ENCODE data around the gene URGCP. TPM values are rescaled to one million over a fixed set of nuclear protein-coding genes. Genes with fewer than 3 reads are reported as not detected.
"Not testable (repeated sequence)": the region's sequence is repeated elsewhere in the genome, so short reads cannot be mapped to it uniquely, and the experiment has no call there.

The URGCP gene
- total and polyA plus RNA-seq, 8 donors = 12.1 to 27.5 (median 17.6) TPM

GRCh38 chr7:43905209-43905946 lies 1.0 kb downstream of the URGCP start:
- no peaks in the 10 kb centered on the region for H3K9me3 ChIP-seq
- H3K27ac ChIP-seq = peak overlapping the region; percentile 48 to 83 (median 72)
- H3K36me3 ChIP-seq = no peaks in the 10 kb centered on the region
- peak overlapping the region; percentile 49 to 78 (median 70) for H3K4me3 ChIP-seq
- ATAC-seq = peak; percentile 41 to 73 (median 62)
- WGBS, 2 donors = 19 to 25% methylated on average over 8 of the region's 8 CpGs
- no peak for FAIRE-seq
- H3K27me3 ChIP-seq = no peaks in the 10 kb centered on the region
- peaks cover 0 to 14% (median 11%) of the 10 kb centered on the region in 3 donors for H3K4me1 ChIP-seq
- TF ChIP-seq CTCF (IDR thresholded peaks at IDR 0.05) = no peak
- DNase-seq = peak in 4 of 6 donors; percentile 29 to 37 (median 33)
- intact Hi-C loops (cut with DNase I) = no loop called here

GRCh38 chr7:43904533-43905208 lies 1.7 kb downstream of the URGCP start:
- intact Hi-C loops (cut with DNase I) = no loop called here
- no peak for TF ChIP-seq CTCF (IDR thresholded peaks at IDR 0.05)
- H3K4me3 ChIP-seq = peak overlapping the region in 2 of 4 donors; percentile 72 to 78
- H3K27ac ChIP-seq = peak overlapping the region in 1 of 4 donors; percentile 83
- H3K4me1 ChIP-seq = peaks cover 0 to 14% (median 11%) of the 10 kb centered on the region in 3 donors
- no peaks in the 10 kb centered on the region for H3K9me3 ChIP-seq
- ATAC-seq (no peak), DNase-seq (no peak), FAIRE-seq (no peak)
- no peaks in the 10 kb centered on the region for H3K27me3 ChIP-seq
- H3K36me3 ChIP-seq = no peaks in the 10 kb centered on the region
- WGBS, 2 donors = 82 to 85% methylated on average over 5 of the region's 5 CpGs

- no peak for TF ChIP-seq CTCF (IDR thresholded peaks at IDR 0.05)
- FAIRE-seq = no peak
- no peak for DNase-seq
- H3K9me3 ChIP-seq = no peaks in the 10 kb centered on the region
- H3K4me3 ChIP-seq = no peak overlapping the region
- 89 to 95% methylated on average over 5 of the region's 5 CpGs for WGBS, 2 donors
- no peak for ATAC-seq
- intact Hi-C loops (cut with DNase I) = no loop called here
- no peaks in the 10 kb centered on the region for H3K27me3 ChIP-seq
- peaks cover 0 to 14% (median 11%) of the 10 kb centered on the region in 3 donors for H3K4me1 ChIP-seq
- no peak overlapping the region for H3K27ac ChIP-seq
- H3K36me3 ChIP-seq = no peaks in the 10 kb centered on the region
Measured at GRCh38 chr7:43902542-43903054, 3.8 kb downstream of the URGCP start.

GRCh38 chr7:43898571-43898970 lies 7.8 kb downstream of the URGCP start:
- FAIRE-seq; ATAC-seq; H3K36me3 ChIP-seq; H3K27me3 ChIP-seq; H3K4me1 ChIP-seq; intact Hi-C loops (cut with DNase I); H3K27ac ChIP-seq; H3K4me3 ChIP-seq; DNase-seq; H3K9me3 ChIP-seq: not testable (repeated sequence)
- WGBS, 2 donors = 89 to 95% methylated on average over 2 of the region's 2 CpGs

GRCh38 chr7:43895847-43896415 lies 10.5 kb downstream of the URGCP start:
- Histone ChIP-seq H3K27me3 (no peaks in the 10 kb centered on the region), H3K4me1 (peaks cover 0 to 17% (median 9%) of the 10 kb centered on the region in 3 donors), H3K9me3 (no peaks in the 10 kb centered on the region), H3K4me3 (no peak overlapping the region), H3K27ac (no peak overlapping the region), H3K36me3 (no peaks in the 10 kb centered on the region)
- TF ChIP-seq CTCF (IDR thresholded peaks at IDR 0.05) = no peak
- intact Hi-C loops (cut with DNase I) = no loop called here
- FAIRE-seq (no peak), ATAC-seq (no peak), DNase-seq (no peak)
- WGBS, 2 donors = 92 to 93% methylated on average over 8 of the region's 8 CpGs
